ENCODE results near the gene POC1B.
A peak's percentile ranks its signal among the peaks of the same experiment; 100 is the strongest.

The POC1B gene

DNA sequence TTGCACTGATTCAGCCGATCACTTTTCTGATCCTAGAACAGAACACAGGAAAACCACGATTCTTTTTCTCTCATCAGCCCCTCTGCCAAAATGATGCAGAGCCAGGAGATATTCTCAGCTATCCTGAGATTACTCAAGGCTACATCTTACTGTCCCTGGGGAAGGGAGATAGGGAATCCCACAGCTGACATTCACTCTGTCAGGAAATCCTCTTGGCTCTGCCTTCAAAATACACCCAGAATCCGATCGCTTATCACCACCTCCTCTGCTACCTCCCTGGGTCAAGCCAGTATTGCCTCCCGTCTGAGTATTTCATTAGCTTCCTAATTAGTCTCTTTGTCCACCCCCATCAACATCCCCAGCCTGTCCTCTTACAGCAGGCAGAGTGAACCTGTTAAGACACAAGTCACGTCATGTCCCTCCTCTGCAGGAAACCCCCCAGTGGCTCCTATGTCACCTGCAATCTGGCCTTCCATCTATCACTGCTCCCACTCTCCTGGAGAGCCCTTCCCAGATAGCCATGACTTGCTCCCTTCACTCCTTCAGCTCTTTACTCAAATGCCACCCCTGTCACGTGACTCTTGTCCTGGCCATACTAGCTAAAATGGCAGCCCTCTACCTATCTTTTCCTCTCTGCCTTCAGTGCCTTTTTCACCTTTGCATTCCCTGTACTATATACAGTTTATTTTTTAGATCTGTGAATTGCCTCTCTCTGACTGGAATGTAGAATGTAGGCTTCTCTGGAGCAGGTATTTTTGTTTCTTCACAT, 71.6 kb downstream of the POC1B start:
- ChIA-PET CTCF (no interaction called here), POLR2A (no interaction called here)
- no peak for DNase-seq (ENCODE audit: extremely low spot score)
- no peak for TF ChIP-seq FOXK2 (IDR thresholded peaks at IDR 0.05)
- TF ChIP-seq ARNT (IDR thresholded peaks at IDR 0.05): no peak

DNA sequence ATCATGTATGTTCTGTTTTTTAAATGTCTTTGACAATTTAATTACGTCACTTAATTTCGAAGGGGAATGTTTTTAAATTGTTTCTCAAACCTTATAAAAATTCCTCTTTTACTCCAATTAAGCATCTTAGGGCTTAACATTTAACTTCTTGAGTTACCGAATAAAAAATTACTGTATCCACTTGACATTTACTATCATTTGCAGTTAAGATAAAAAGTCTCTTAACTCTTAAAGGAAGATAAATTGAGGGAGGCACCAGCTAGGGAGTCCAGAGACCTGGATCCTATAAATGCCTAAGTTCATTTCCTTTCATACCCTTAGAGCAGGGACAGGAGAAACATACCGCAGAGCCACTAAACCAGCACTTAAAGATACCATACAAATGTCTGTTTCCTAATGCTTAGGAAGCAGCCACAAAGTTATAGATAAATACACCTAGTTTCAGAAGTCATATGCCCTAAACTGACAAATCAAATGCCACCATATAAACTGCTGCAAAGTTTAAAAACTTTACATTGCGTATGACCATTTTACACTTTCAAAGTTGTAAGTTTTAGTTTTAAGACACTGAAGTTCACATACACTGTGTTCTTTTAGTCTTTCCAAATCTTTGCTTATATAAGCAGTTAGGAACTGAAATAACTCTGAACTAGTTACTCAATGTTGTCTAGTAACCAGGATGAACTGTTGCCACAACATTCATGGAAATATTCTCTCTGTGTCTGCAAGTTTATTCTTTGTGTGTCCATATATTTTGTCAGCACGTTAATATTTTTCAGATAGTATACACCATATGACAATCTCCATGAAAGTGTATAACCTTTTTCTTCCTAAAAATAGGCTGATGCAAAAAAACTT, 72.5 kb downstream of the POC1B start:
- peak; percentile 20 for DNase-seq (ENCODE audit: extremely low spot score)
- ChIA-PET POLR2A (no interaction called here), CTCF (no interaction called here)
- no peak for TF ChIP-seq CTBP1 (IDR thresholded peaks at IDR 0.05; ENCODE audit: borderline replicate concordance)
- TF ChIP-seq NFRKB (IDR thresholded peaks at IDR 0.05): no peak
- no peak for TF ChIP-seq SUZ12 (IDR thresholded peaks at IDR 0.05)
- TF ChIP-seq, protein P1, sequence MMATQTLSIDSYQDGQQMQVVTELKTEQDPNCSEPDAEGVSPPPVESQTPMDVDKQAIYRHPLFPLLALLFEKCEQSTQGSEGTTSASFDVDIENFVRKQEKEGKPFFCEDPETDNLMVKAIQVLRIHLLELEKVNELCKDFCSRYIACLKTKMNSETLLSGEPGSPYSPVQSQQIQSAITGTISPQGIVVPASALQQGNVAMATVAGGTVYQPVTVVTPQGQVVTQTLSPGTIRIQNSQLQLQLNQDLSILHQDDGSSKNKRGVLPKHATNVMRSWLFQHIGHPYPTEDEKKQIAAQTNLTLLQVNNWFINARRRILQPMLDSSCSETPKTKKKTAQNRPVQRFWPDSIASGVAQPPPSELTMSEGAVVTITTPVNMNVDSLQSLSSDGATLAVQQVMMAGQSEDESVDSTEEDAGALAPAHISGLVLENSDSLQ (IDR thresholded peaks at IDR 0.05): peak; percentile 34

GRCh38 chr12:89451841-89452251, 74.0 kb downstream of the POC1B start:
- POLR2A ChIA-PET: interaction anchor here (1.1 kb wide), 1 partner anchor 99 kb away, joined by 4 read pairs; the partner anchor contains the start of gene DUSP6
- DNase-seq (ENCODE audit: extremely low spot score): peak; percentile 30
- CTCF ChIA-PET: interaction anchor here (0.5 to 1.5 kb wide), 4 partner anchors 10 to 435 kb away, joined by 3 to 8 read pairs (median 6); no protein-coding TSS in a partner anchor
- TF ChIP-seq ZNF384 (IDR thresholded peaks at IDR 0.05) (no peak), ELF4 (IDR thresholded peaks at IDR 0.05) (no peak), HDGF (IDR thresholded peaks at IDR 0.05; ENCODE audit: borderline replicate concordance) (no peak), CTBP1 (IDR thresholded peaks at IDR 0.05; ENCODE audit: borderline replicate concordance) (no peak), FOXK2 (IDR thresholded peaks at IDR 0.05) (no peak), SP1 (IDR thresholded peaks at IDR 0.05) (no peak), TARDBP (IDR thresholded peaks at IDR 0.05) (no peak)
- TF ChIP-seq, protein P1 (IDR thresholded peaks at IDR 0.05): no peak

DNA sequence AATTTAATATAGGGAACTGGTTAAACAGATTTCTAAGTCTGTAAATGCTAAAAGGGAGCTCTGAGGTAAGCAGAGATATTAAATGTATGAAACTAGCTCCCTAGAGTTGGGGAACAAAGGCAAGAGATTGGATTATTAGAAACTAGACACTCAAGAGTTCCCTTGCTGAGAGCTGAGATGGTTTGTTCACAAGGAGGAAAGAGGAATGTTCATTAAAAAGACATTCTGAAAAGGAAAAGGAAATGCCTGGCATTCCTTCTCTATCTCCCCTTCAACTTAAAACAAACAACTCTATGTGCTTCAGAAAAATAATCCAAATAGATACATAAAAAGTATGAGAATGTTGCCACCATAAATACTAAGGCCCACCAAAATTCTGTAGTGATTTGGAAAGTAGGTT, 74.9 kb downstream of the POC1B start:
- no peak for DNase-seq (ENCODE audit: extremely low spot score)
- CTCF ChIA-PET: interaction anchor here (1.5 kb wide), 2 partner anchors 11 to 434 kb away, joined by 4 to 8 read pairs; no protein-coding TSS in a partner anchor
- POLR2A ChIA-PET: no interaction called here
- TF ChIP-seq HDGF (IDR thresholded peaks at IDR 0.05; ENCODE audit: borderline replicate concordance) (no peak), SUZ12 (IDR thresholded peaks at IDR 0.05) (no peak), ARNT (IDR thresholded peaks at IDR 0.05) (no peak), LEF1 (IDR thresholded peaks at IDR 0.05; ENCODE audit: borderline replicate concordance) (no peak)

- ChIA-PET POLR2A (no interaction called here), CTCF (no interaction called here)
Measured at GRCh38 chr12:89448951-89449371, 76.9 kb downstream of the POC1B start.

GRCh38 chr12:89448526-89448925, 77.3 kb downstream of the POC1B start:
- TF ChIP-seq FOXM1 (IDR thresholded peaks at IDR 0.05; ENCODE audit: borderline replicate concordance): no peak
- DNase-seq (ENCODE audit: extremely low spot score): no peak
- POLR2A ChIA-PET: no interaction called here
- CTCF ChIA-PET: no interaction called here

More at GRCh38 chr12:89448951-89449371, 76.9 kb downstream of the POC1B start:
- no peak for DNase-seq (ENCODE audit: extremely low spot score)
- TF ChIP-seq CTBP1 (IDR thresholded peaks at IDR 0.05; ENCODE audit: borderline replicate concordance) (no peak), BHLHE40 (IDR thresholded peaks at IDR 0.05; ENCODE audit: borderline replicate concordance) (no peak), L3MBTL2 (conservative IDR thresholded peaks at IDR 0.05) (no peak), NFRKB (IDR thresholded peaks at IDR 0.05) (no peak)
- TF ChIP-seq, protein P1 (IDR thresholded peaks at IDR 0.05): no peak

GRCh38 chr12:89439941-89440340, 85.9 kb downstream of the POC1B start:
- DNase-seq (ENCODE audit: extremely low spot score): no peak
- ChIA-PET POLR2A (no interaction called here), CTCF (no interaction called here)
- no peak for TF ChIP-seq ELF4 (IDR thresholded peaks at IDR 0.05)
- TF ChIP-seq LEF1 (IDR thresholded peaks at IDR 0.05; ENCODE audit: borderline replicate concordance): no peak
- TF ChIP-seq ARNT (IDR thresholded peaks at IDR 0.05): no peak
- no peak for TF ChIP-seq CTBP1 (IDR thresholded peaks at IDR 0.05; ENCODE audit: borderline replicate concordance)
- TF ChIP-seq, protein P1 (IDR thresholded peaks at IDR 0.05): no peak
- no peak for TF ChIP-seq SP1 (IDR thresholded peaks at IDR 0.05)
- TF ChIP-seq FOXA1 (IDR thresholded peaks at IDR 0.05): no peak
- no peak for TF ChIP-seq TARDBP (IDR thresholded peaks at IDR 0.05)
- TF ChIP-seq HDGF (IDR thresholded peaks at IDR 0.05; ENCODE audit: borderline replicate concordance): no peak
- TF ChIP-seq NFRKB (IDR thresholded peaks at IDR 0.05): no peak
- no peak for TF ChIP-seq BHLHE40 (IDR thresholded peaks at IDR 0.05; ENCODE audit: borderline replicate concordance)
- no peak for TF ChIP-seq ZNF384 (IDR thresholded peaks at IDR 0.05)
- no peak for TF ChIP-seq L3MBTL2 (conservative IDR thresholded peaks at IDR 0.05)
- TF ChIP-seq FOXK2 (IDR thresholded peaks at IDR 0.05): no peak
- no peak for TF ChIP-seq SUZ12 (IDR thresholded peaks at IDR 0.05)
- TF ChIP-seq FOXM1 (IDR thresholded peaks at IDR 0.05; ENCODE audit: borderline replicate concordance): no peak
